Hematopoietic multipotent progenitor cell treated with erythropoietin and hydrocortisone succinate and interleukin-3 and kit ligand, for 8 days (in vitro differentiated cells): ENCODE data around the gene ACRBP.

Experiments used
- DNase-seq: peaks from one replicate; pipeline ENCODE4 v3.0.0-alpha.2; 2015

ACRBP gene

GRCh38 chr12:6647083-6647604, at the start of gene ACRBP:
ACRBP (minus strand) TSS chr12:6647432; CDS start chr12:6647366, 66 bp downstream.
- DNase-seq: peak; percentile 78

DNA sequence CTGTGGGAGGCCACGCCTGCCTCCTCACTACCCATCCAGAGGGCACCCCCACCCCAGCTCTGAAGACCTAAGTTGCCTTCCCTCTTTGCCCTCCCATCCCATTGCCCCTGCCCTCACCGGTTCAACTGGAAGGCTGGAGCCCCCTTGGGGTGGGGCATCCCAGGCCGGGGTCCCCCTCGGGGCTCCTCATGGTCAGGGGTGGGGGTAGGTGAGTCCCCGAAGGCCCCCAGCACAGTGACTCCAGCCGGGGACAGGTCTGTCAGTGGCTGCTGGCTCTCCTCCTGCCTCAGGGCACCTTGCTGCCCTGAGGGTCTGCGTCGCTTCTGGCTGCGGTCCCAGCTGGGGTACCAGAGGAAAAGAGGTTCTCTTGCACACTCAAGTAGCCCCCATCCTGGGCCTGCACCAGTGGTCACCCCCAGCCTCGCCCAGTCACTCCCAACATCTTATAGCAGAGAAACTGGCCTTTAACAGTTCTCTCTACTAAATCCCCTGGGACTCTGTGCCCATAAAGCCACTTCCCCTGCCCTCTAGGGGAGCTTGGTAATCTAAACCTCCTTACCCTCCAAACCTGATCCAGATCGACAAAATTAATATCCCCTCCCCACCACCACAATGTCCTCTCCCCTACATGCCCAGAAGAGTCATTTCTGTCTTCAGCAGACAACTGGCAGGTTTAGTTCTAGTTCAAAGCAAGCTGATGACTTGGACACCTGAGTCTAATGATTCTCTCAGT, 48.2 kb upstream of the ACRBP start:
- DNase-seq: no peak

GRCh38 chr12:6694701-6695100, 47.5 kb upstream of the ACRBP start:
- DNase-seq: no peak

- DNase-seq: no peak
Measured at GRCh38 chr12:6693832-6694355, 46.7 kb upstream of the ACRBP start.

- no peak for DNase-seq
Measured at GRCh38 chr12:6692888-6693287, 45.7 kb upstream of the ACRBP start.

GRCh38 chr12:6691473-6691872, 44.2 kb upstream of the ACRBP start:
- DNase-seq: no peak

GRCh38 chr12:6688999-6689882, 42.0 kb upstream of the ACRBP start, which contains the start of gene ZNF384:
ZNF384 (minus strand) TSS chr12:6689375; CDS start chr12:6679520, 9,855 bp downstream.
- peak; percentile 100 for DNase-seq

GRCh38 chr12:6688543-6688998, 41.3 kb upstream of the ACRBP start:
- DNase-seq: peak; percentile 36

DNA sequence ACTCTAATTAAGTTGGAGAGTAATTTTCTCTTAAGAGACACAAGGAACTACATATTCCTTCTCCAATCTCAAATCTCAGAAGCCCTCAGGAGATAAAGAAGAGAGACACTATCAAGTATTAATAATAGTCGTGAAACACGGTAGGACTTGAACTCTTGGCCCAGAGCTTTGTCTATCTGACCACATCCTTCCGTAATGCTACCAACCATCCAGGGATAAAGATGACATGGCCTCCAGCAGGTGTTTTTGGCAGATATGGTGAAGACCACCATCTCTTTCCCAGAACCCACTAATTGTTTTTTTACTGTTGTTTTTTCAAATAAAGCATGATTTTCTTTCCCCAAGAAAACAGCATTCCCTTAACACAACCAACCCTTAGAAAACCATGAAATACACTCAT, 38.6 kb upstream of the ACRBP start:
- no peak for DNase-seq

DNA sequence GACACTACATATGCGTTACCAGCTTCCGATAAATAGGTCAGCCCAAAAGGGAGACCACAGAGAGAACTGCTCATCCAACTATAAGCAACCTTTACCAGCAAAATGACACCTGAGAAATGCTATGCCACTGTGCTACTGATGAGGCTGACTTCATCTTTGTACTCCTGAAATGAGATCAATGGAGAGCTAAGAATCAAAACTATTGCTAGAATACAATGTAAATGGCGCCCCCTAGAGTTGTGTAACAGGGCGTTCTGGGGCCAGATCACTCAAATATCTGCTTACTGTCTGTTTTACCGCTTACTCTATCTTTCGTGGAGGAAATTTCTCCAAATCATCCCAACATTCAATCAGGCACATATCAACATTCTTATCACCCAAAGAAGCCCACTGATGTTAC, 37.4 kb upstream of the ACRBP start:
- peak; percentile 75 for DNase-seq

DNA sequence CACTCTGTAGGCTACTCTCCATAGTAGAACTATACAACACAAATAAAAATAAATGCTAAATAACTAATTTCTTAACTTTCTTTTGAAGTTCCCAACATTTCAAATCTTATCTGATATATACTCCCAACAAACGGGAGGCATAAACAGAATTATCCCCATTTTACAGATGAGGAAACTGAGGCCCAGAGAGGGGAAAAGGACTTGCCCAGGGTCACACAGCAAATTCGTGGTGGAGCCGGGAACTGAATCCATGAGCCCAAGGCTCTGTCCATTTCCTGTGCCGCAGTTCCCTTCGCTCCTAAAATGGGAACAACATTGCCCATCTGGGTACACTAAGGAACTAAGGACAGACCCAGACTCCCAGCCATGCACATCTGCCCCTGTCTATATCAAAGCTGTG, 29.7 kb upstream of the ACRBP start:
- DNase-seq: no peak

DNA sequence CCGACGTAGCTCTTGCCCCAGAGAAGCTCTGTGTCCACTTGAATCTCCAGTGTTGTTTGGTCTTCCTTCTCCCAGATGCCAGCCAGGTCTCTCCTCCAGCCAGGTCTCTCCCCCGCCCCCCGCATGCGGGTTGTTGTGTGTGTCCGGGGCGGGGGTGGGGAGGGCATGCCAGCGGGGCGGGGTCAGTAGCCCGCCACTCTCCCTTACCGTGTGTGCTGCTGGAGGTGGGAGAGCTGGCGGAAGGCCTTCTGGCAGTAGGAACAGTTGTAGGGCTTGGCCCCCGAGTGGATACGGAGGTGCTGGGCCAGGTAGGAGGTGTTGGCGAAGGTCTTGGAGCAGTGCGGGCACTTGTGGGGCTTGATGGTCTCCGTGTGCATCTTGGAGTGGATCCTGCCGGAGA, 24.9 kb upstream of the ACRBP start:
- no peak for DNase-seq

GRCh38 chr12:6667559-6668210, 20.5 kb upstream of the ACRBP start:
- no peak for DNase-seq

- no peak for DNase-seq
Measured at GRCh38 chr12:6666211-6666610, 19.0 kb upstream of the ACRBP start.

DNA sequence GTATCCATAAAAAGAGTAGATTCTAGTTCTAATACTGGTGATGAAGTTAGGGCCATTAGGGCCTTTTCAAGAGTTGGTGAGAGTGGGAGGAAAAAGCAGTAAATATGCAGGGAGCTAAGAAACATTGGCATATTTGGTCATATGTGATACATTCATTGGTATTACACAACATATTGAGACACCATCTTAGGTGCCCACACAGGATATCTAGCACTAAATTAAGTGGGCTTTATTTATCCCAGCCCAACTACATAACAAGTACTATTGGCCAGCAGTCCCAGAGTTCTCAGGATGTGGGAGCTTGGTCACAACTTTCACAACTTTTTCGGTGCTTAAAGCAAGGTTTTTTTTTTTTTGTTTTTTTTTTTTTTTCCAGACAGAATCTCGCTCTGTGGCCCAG, 17.7 kb upstream of the ACRBP start:
- no peak for DNase-seq

- DNase-seq: peak; percentile 100
Measured at GRCh38 chr12:6662906-6663742, 15.9 kb upstream of the ACRBP start, which contains the start of gene ING4. ING4 (minus strand) TSS chr12:6663119; CDS start chr12:6663101, 18 bp downstream.

GRCh38 chr12:6662602-6662905, 15.3 kb upstream of the ACRBP start:
- no peak for DNase-seq

GRCh38 chr12:6653987-6654386, 6.8 kb upstream of the ACRBP start:
- no peak for DNase-seq

GRCh38 chr12:6653342-6653741, 6.1 kb upstream of the ACRBP start:
- DNase-seq: no peak

- DNase-seq: no peak
Measured at GRCh38 chr12:6652391-6652790, 5.2 kb upstream of the ACRBP start.

GRCh38 chr12:6650832-6651231, 3.6 kb upstream of the ACRBP start:
- no peak for DNase-seq
